22Rv1 (cell line): ENCODE measurements around the gene SBSN.

ENCODE experiments used
- ZFX ChIP-seq: fragments of 450-650 bp; IDR thresholded peaks from 2 replicates; pipeline ENCODE4 v1.6.1; 2017; ENCODE audit warnings: antibody characterized with exemption, borderline replicate concordance
- TF ChIP-seq, protein P1 (sequence below): fragments of 450-650 bp; IDR thresholded peaks from 2 replicates; pipeline ENCODE4 v1.5.1; 2017; ENCODE audit warnings: mild to moderate bottlenecking

DNA sequence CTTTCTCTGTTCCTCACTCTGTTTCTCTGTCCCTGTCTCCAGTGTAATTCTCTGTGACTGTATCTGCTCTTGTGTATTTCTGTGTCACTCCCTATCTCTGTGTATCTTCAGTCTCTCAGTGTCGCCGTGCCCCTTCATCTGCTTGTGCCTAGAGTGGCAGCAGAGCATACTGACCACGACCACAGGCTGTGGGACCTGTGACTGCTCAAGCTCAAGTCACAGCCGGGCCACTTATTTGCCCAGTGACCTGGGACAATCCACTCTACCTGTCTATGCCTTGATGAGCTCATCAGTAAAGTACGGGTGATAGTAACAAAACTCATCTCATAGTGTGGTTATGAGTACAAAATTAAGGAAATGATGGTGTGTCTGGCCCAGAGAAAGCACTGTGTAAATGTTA, 26.0 kb upstream of the SBSN start:
- TF ChIP-seq, protein P1, sequence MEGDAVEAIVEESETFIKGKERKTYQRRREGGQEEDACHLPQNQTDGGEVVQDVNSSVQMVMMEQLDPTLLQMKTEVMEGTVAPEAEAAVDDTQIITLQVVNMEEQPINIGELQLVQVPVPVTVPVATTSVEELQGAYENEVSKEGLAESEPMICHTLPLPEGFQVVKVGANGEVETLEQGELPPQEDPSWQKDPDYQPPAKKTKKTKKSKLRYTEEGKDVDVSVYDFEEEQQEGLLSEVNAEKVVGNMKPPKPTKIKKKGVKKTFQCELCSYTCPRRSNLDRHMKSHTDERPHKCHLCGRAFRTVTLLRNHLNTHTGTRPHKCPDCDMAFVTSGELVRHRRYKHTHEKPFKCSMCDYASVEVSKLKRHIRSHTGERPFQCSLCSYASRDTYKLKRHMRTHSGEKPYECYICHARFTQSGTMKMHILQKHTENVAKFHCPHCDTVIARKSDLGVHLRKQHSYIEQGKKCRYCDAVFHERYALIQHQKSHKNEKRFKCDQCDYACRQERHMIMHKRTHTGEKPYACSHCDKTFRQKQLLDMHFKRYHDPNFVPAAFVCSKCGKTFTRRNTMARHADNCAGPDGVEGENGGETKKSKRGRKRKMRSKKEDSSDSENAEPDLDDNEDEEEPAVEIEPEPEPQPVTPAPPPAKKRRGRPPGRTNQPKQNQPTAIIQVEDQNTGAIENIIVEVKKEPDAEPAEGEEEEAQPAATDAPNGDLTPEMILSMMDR: no peak
- no peak for TF ChIP-seq ZFX
